ENCODE results near the gene NBEA. TPM values are rescaled to one million over a fixed set of nuclear protein-coding genes. Genes with fewer than 3 reads are reported as not detected.

NBEA gene
- total RNA-seq, 1 experiment from 2014 or later, result 0.54 TPM

GRCh38 chr13:34897220-34897619, 44.9 kb upstream of the NBEA start:
- H3K4me3 ChIP-seq (ENCODE audit: low read depth, low read length), result no peak overlapping the region
- H3K9me3 ChIP-seq, result no peaks in the 10 kb centered on the region
- Mint-ChIP-seq H3K36me3 (ENCODE audit: insufficient read depth, unreplicated experiment) (no peaks in the 10 kb centered on the region), H3K4me3 (ENCODE audit: unreplicated experiment) (no peak overlapping the region), H3K27me3 (ENCODE audit: insufficient read depth, unreplicated experiment) (peaks cover 3% of the 10 kb centered on the region), H3K9me3 (ENCODE audit: unreplicated experiment) (no peaks in the 10 kb centered on the region), H3K4me1 (ENCODE audit: low read depth, unreplicated experiment) (no peaks in the 10 kb centered on the region), H3K27ac (ENCODE audit: unreplicated experiment) (no peak overlapping the region)
- no peaks in the 10 kb centered on the region for H3K4me1 ChIP-seq
- DNase-seq, result no peak
- TF ChIP-seq CTCF (IDR thresholded peaks at IDR 0.05; ENCODE audit: insufficient read depth in 1 of 2, low read depth in 1 of 2, low read length in 1 of 2, severe bottlenecking in 1 of 2, unreplicated experiment in 1 of 2), result no peak
- no TSS peak for BruUV-seq (replicated peaks)
- H3K36me3 ChIP-seq (ENCODE audit: control insufficient read depth, insufficient read depth, low read length), result no peaks in the 10 kb centered on the region
- CTCF ChIA-PET, result no interaction called here
- intact Hi-C loops (cut with micrococcal nuclease; ENCODE audit: unreplicated experiment), result no loop called here
- POLR2A ChIA-PET, result no interaction called here
- no peaks in the 10 kb centered on the region for H3K27me3 ChIP-seq (replicated peaks; ENCODE audit: control insufficient read depth, insufficient read depth, low read length)

- H3K4me1 Mint-ChIP-seq (ENCODE audit: low read depth, unreplicated experiment), result no peaks in the 10 kb centered on the region
- TF ChIP-seq CTCF (IDR thresholded peaks at IDR 0.05; ENCODE audit: insufficient read depth in 1 of 2, low read depth in 1 of 2, low read length in 1 of 2, severe bottlenecking in 1 of 2, unreplicated experiment in 1 of 2), result no peak
- Histone ChIP-seq H3K9me3 (no peaks in the 10 kb centered on the region), H3K36me3 (ENCODE audit: control insufficient read depth, insufficient read depth, low read length) (no peaks in the 10 kb centered on the region), H3K27me3 (replicated peaks; ENCODE audit: control insufficient read depth, insufficient read depth, low read length) (no peaks in the 10 kb centered on the region), H3K4me3 (ENCODE audit: low read depth, low read length) (no peak overlapping the region), H3K4me1 (no peaks in the 10 kb centered on the region)
- H3K36me3 Mint-ChIP-seq (ENCODE audit: insufficient read depth, unreplicated experiment), result no peaks in the 10 kb centered on the region
- H3K27me3 Mint-ChIP-seq (ENCODE audit: insufficient read depth, unreplicated experiment), result peaks cover 3% of the 10 kb centered on the region
- no peak overlapping the region for H3K4me3 Mint-ChIP-seq (ENCODE audit: unreplicated experiment)
- intact Hi-C loops (cut with micrococcal nuclease; ENCODE audit: unreplicated experiment), result no loop called here
- BruUV-seq (replicated peaks), result no TSS peak
- no peak for DNase-seq
- no peaks in the 10 kb centered on the region for H3K9me3 Mint-ChIP-seq (ENCODE audit: unreplicated experiment)
- CTCF ChIA-PET, result no interaction called here
- no peak overlapping the region for H3K27ac Mint-ChIP-seq (ENCODE audit: unreplicated experiment)
- POLR2A ChIA-PET, result no interaction called here
Measured at GRCh38 chr13:34899888-34900287, 42.2 kb upstream of the NBEA start.

DNA sequence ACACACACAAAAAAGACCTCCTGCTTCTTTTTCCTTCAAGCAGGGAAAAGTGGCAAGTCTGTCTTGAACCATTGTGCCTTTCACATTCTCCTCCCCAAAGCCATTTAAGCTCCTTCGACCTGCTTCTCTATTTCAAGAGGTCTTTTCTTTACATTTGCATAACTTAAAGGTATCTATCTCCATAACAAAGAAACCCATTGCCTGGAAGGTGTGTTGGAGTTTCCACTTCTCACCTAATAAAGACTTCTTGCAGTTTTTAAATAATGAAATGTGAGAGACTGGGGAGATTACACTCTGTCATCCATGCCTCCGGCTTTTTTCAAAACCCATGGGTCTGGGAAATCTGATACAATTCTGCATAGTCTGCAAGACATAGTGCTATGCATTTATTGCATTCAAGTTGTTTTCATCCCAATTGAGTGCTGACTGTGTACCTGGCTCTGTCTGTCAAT, 41.8 kb upstream of the NBEA start:
- Histone ChIP-seq H3K27me3 (replicated peaks; ENCODE audit: control insufficient read depth, insufficient read depth, low read length) (no peaks in the 10 kb centered on the region), H3K36me3 (ENCODE audit: control insufficient read depth, insufficient read depth, low read length) (no peaks in the 10 kb centered on the region), H3K9me3 (no peaks in the 10 kb centered on the region), H3K4me1 (no peaks in the 10 kb centered on the region), H3K4me3 (ENCODE audit: low read depth, low read length) (no peak overlapping the region)
- no TSS peak for BruUV-seq (replicated peaks)
- DNase-seq, result no peak
- H3K4me3 Mint-ChIP-seq (ENCODE audit: unreplicated experiment), result no peak overlapping the region
- TF ChIP-seq CTCF (IDR thresholded peaks at IDR 0.05; ENCODE audit: insufficient read depth in 1 of 2, low read depth in 1 of 2, low read length in 1 of 2, severe bottlenecking in 1 of 2, unreplicated experiment in 1 of 2), result no peak
- ChIA-PET CTCF (no interaction called here), POLR2A (no interaction called here)
- H3K9me3 Mint-ChIP-seq (ENCODE audit: unreplicated experiment), result no peaks in the 10 kb centered on the region
- H3K27ac Mint-ChIP-seq (ENCODE audit: unreplicated experiment), result no peak overlapping the region
- intact Hi-C loops (cut with micrococcal nuclease; ENCODE audit: unreplicated experiment), result no loop called here
- H3K36me3 Mint-ChIP-seq (ENCODE audit: insufficient read depth, unreplicated experiment), result no peaks in the 10 kb centered on the region
- H3K27me3 Mint-ChIP-seq (ENCODE audit: insufficient read depth, unreplicated experiment), result peaks cover 3% of the 10 kb centered on the region
- H3K4me1 Mint-ChIP-seq (ENCODE audit: low read depth, unreplicated experiment), result no peaks in the 10 kb centered on the region
